HG02884 (cell line): ENCODE results near the gene RRP36.
"Not testable (repeated sequence)": the region's sequence is repeated elsewhere in the genome, so short reads cannot be mapped to it uniquely, and the experiment has no call there.

Source experiments
- ATAC-seq: cut with Tn5 transposase; IDR thresholded peaks from one replicate; pipeline ENCODE4 v1.9.1; 2021; ENCODE audit warnings: mild to moderate bottlenecking, moderate library complexity; ENCODE audit not compliant: unreplicated experiment

The RRP36 gene, protein sequence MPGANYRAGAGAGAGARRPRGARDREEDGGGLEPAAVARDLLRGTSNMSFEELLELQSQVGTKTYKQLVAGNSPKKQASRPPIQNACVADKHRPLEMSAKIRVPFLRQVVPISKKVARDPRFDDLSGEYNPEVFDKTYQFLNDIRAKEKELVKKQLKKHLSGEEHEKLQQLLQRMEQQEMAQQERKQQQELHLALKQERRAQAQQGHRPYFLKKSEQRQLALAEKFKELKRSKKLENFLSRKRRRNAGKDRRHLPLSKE

DNA sequence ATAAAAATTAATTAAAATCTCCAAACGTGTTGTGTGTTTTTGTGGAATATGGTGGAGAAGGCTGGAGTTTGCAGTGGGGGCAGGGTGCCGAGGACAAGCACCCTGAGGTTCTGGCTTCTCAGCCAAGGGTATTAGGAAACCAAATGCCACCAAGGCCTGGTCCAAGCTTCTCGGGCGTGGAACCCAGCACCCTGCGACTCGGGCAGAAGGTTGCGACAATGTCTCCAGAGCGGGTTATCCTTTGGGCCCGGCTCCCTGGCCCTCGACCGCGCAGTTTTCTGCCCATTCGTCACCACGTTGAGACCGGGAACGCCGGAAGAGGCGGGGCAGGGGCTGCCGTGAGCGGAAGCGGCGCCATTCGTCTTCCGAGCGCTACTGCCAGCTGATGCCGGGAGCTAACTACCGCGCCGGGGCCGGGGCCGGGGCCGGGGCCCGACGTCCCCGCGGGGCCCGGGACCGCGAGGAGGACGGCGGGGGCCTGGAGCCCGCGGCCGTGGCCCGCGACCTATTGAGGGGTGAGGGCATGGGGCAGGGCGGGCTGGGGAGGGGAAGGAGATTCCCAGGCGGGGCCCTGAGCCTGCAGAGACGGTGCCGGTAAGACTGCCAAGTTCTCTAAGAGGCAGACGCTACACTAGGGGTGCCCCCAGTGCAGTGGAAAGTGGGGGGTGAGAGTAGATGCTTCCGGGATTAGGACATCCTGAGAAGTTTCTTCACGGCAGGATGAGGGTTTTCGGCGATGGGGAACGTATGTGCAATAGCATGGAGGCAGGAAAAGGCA is at the start of gene RRP36:
TSS of gene RRP36 (plus strand) at position 354 of the 778 bp plus-strand sequence. CDS start at position 386, 32 bp downstream.
- no peak for ATAC-seq

DNA sequence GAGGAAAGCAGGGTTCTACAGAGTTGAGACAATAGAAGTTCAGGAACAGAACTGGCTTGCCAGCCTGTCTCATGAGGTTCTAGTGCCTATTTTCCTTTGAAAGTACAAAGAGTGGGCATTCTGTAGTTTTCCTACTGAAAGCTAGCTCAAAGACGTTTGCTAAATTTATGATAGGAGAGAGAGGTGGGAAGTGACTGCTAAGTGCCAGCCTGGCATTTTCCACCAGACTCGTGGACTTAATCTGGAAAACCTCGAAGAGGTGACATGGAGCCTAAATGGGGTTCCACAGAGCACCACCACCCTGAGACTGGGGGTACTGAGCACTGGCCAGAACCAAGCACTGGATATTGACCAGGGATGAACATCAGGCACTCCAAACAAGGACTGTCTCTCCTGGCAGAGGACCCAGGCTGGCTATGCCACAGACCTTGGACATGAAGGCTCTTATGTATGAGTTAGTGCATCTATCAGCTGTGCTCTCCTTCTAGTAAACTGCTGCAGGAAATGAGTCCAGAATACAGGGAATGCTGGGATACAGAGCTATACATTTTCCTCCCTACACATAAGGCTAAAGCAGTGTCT is 49.6 kb upstream of the RRP36 start:
- no peak for ATAC-seq

- no peak for ATAC-seq
Measured at GRCh38 chr6:42973926-42974325, 47.5 kb upstream of the RRP36 start.

DNA sequence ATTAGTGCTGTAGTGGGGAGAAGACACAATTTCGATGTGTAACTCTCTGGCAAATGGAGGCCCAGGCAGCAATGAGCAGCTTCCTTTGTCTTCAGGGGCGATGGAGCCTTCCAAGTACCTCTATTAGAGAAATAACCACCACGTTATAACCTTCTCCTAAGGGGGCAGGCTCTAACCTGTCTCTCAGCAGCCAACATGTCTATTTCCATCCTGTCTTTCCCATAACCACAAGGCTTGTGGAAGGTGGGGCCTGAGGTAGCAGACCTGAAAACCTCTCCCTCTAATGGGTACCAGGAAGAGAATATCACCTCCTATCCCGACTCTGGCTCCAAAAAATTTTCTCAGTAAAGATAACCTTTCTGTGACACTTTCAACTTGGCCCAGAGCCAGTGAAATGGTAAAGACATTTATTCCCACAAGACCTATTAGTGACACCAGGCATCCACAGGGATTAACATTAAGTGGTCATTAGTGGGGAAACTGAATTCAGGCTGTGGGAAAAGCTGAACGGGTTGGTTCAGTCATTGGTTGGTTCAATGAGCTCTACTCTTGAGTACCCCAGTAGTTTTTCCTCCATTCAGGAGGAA is 46.4 kb upstream of the RRP36 start:
- no peak for ATAC-seq

- peak; percentile 19 for ATAC-seq
Measured at GRCh38 chr6:42978487-42978838, 43.0 kb upstream of the RRP36 start.

GRCh38 chr6:42978839-42979522 is 42.4 kb upstream of the RRP36 start, which contains the start of gene PEX6:
TSS of gene PEX6 (minus strand) at chr6:42979181. CDS start at chr6:42979150, 31 bp downstream.
- ATAC-seq: peak; percentile 70

DNA sequence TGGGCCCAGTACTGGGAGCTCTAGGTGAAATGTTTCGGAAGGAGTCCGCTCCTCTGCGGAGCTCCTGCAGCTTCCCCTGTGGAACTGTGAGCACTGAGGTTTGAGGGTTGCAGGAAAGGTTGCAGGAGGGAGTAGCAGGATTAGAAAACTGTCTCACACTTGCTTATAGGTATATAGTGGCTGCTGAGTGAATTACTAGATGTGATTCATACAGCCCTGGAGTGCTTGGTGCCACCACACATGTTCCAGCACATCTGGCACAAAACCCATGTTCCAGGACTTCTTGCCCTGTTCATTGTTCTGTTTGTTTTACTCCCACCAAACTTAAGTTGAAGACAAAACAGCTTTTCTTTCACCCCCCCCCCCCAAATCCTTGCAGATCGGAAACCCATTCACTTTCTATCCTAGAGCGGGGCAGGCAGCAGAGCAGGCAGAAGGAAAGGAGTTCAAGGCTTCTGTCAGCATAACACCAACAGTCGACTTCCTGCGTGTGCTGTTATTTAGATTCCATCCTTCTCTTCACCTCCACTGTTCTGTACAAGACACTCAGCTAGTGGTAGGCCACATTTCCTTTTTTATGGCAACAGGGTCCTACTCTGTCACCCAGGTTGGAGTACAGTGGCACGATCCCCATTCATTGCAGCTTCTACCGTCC is 41.8 kb upstream of the RRP36 start:
- no peak for ATAC-seq

DNA sequence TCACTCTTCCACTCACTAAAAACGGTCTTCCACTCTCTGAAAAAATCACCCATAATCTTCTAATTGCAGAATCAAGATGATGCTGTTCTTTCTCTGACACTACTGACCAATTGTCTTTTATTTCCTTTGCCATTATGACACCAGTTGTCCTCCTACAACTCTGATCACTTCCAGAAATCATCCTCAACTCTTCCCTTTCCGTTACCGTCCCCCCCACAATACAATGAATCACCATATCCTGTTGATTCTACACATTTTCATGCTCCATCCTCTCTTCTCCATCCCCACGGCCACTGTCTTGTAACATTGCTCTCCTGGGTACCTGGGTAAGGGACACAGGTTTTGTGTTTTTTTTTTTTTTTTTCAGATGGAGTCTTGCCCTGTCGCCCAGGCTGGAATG is 39.6 kb upstream of the RRP36 start:
- ATAC-seq: no peak

DNA sequence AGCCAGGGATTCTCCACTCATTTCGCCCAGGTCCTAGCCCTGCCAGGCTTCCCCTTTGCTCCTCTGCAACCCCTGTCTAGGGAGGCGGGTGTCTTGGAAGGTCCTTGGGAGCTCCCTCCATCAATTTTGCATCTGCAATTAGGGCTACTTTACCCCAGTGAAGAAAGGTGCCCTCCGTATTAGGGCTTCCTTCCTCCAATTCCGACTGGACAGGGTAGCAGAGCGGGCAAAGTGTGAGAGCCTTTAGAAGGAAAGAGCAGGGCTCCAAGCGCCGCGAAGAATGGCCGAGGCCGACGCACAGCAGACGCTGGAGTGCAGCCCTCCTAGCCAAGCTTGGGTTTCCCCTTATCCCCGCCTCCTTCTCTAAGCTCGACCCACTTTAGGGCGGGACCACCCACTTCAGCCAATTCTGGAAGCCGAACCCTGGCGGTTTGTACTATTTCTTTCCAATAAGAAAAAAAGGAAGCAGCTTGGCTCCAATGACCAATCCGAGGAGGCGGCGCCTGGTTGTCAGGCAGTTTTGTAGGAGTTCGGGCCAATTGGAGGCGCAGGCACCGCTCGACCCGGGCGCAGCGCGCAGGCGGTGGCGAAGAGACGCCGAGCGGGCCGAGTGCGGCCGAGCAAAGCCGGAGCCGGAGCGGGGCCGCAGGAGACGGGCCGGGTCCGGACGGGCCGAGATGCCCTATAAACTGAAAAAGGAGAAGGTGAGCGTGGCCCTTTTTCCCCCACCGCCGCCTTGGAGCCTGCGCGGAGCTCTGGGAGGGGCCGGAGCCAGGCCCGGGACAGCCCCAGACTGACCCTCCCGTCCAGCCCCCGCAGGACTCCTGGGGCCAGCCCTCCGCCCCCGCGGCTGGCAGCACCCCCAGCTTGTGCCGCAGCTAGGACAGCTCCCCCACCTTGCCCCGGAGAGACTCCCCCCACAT is 37.2 kb upstream of the RRP36 start, which contains the start of gene PPP2R5D:
TSS of gene PPP2R5D (plus strand) at position 570 of the 923 bp plus-strand sequence. CDS start at position 678, 108 bp downstream.
- peak; percentile 92 for ATAC-seq

- no peak for ATAC-seq
Measured at GRCh38 chr6:42984924-42985475, 36.4 kb upstream of the RRP36 start.

- no peak for ATAC-seq
Measured at GRCh38 chr6:42987533-42988451, 33.6 kb upstream of the RRP36 start.

GRCh38 chr6:42988486-42989020 is 32.9 kb upstream of the RRP36 start:
- no peak for ATAC-seq

GRCh38 chr6:42989923-42990322 is 31.5 kb upstream of the RRP36 start:
- no peak for ATAC-seq

GRCh38 chr6:42993445-42993844 is 28.0 kb upstream of the RRP36 start:
- no peak for ATAC-seq

GRCh38 chr6:42996513-42996912 is 24.9 kb upstream of the RRP36 start:
- no peak for ATAC-seq

DNA sequence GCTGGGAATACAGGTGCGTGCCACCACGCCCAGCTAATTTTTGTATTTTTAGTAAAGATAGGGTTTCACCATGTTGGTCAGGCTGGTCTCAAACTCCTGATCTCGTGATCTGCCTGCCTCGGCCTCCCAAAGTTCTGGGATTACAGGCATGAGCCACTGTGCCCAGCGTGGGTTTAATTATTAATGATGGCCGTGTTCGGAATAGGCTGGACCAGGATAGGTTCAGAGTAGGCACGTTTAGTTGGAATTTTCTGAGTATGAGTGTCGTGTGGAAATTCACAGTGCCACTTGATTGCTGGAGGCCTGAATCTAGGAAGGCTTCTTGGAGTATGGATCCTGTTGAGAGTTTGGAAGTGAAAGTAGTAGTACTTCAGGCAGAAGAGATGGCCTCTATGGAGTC is 23.2 kb upstream of the RRP36 start:
- not testable (repeated sequence) for ATAC-seq

GRCh38 chr6:43001843-43002242 is 19.6 kb upstream of the RRP36 start:
- no peak for ATAC-seq

DNA sequence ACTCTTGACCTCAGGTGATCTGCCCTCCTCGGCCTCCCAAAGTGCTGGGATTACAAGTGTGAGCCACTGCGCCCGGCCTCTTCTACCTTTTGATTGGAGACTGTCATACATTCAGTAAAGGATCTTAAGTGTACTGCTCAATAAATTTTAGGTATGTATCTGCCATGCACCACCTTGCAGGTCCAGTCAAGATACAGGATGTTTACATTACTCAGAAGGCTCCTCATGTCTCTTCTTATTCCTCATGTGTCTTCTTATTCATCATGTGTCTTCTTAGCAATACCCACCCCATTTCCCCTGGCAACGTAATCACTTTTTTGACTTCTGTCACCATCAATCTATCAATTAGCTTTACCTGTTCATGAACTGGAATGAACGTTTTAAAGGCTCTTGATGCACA is 15.6 kb upstream of the RRP36 start:
- ATAC-seq: no peak
